ENCODE results near the gene MEIOSIN.

DNA sequence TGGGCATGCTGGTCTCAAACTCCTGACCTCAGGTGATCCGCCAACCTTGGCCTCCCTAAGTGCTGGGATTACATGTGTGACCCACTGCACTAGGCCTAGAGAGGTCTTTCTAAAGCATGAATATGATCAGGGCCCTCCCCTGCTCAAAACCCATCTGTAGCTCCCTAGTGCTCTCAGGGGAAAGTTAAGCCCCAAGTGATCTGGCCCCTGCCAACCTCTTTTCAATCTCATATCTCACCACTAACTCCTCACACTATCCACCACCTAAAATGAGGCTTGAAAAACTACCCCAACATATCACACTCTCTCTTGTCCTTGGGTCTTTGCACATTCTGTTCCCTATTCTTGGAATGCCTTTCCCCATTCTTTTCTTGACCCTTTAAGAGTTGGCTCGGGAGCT lies 61.4 kb downstream of the MEIOSIN start:
- TF ChIP-seq, protein P1, sequence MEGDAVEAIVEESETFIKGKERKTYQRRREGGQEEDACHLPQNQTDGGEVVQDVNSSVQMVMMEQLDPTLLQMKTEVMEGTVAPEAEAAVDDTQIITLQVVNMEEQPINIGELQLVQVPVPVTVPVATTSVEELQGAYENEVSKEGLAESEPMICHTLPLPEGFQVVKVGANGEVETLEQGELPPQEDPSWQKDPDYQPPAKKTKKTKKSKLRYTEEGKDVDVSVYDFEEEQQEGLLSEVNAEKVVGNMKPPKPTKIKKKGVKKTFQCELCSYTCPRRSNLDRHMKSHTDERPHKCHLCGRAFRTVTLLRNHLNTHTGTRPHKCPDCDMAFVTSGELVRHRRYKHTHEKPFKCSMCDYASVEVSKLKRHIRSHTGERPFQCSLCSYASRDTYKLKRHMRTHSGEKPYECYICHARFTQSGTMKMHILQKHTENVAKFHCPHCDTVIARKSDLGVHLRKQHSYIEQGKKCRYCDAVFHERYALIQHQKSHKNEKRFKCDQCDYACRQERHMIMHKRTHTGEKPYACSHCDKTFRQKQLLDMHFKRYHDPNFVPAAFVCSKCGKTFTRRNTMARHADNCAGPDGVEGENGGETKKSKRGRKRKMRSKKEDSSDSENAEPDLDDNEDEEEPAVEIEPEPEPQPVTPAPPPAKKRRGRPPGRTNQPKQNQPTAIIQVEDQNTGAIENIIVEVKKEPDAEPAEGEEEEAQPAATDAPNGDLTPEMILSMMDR (IDR thresholded peaks at IDR 0.05) = no peak
- no peak for TF ChIP-seq POLR2A (IDR thresholded peaks at IDR 0.05)
- no peak for TF ChIP-seq EP300 (IDR thresholded peaks at IDR 0.05)
